CD4-positive, alpha-beta T cell treated with Interleukin-17A for 1 hour (primary cell): ENCODE results near the gene MT1G.
A peak's percentile ranks its signal among the peaks of the same experiment; 100 is the strongest.

Experiments
- DNase-seq: peaks from one replicate; pipeline ENCODE4 v3.0.0-alpha.2; 2020

MT1G gene

DNA sequence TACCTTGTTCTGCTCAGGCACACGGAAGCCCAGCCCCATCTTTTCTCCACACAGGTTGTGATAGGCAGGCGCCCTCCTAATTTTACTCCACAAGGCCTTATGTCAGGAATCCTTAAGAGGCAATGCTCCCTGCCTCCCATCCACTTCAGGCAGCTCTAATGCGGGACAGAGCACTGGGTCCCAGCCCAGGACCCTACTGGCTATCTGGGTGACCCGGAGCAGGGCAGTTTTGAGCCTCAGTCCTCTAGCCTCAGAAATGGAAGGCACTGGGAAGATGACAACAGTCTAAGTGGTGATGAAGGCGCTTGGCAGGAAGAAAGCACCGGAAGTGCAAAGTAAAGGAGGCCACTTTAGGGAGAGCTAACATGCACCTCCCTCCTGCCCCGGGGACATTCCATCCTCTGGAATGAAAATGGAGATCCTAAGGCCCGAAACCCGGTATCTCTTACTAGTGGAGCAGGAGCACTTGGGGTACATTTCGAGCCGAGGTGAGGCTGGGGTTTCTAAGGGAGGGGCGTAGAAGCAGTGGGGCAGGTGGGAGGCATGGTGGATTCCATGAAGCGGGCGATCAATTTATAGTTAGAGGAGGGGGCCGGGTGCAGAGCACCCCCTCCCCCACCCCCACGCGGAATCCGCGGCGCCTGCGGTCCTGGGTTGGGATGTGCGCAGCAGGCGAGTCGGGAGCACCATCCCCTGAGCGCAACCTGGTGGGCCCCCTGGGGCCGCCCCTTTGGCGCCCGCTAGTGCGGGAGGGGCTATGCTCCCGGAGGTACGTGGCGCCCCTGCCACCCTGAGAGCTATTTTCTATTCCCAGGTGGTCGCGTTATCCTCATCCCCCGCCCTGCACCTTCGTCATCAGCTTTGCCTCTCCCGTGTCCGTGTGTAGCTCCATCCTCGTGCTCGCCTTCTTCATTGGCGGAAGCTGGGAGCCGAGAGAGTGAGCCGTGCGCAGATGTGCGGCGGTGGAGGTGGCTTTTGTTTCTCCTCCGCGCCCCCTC lies 5.2 kb downstream of the MT1G start:
- DNase-seq: peak; percentile 28

DNA sequence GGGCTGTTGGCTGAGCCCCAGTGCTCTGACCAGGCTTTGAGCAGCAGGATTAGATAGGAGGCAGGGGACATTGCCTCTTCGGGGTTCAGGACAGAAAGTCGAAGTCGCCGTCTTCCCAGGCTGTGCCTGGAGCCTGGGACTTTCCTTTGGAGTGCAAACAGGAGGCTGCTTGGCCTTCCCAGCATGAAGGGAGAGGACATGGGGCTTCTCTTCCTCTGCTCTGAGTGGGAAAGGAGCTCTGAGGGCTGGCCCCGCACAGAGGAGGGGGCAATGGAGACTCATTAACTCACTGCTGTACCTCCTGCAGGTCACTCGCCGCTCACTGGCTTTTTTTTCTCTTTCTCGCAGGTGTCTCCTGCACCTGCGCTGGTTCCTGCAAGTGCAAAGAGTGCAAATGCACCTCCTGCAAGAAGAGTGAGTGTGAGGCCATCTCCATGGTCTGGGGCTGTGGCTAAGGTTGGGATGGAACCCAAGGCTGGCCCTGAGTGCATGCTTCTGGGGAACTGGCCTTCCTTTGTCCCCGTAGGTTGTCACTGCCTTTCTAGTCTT lies 9.5 kb downstream of the MT1G start:
- DNase-seq: no peak

DNA sequence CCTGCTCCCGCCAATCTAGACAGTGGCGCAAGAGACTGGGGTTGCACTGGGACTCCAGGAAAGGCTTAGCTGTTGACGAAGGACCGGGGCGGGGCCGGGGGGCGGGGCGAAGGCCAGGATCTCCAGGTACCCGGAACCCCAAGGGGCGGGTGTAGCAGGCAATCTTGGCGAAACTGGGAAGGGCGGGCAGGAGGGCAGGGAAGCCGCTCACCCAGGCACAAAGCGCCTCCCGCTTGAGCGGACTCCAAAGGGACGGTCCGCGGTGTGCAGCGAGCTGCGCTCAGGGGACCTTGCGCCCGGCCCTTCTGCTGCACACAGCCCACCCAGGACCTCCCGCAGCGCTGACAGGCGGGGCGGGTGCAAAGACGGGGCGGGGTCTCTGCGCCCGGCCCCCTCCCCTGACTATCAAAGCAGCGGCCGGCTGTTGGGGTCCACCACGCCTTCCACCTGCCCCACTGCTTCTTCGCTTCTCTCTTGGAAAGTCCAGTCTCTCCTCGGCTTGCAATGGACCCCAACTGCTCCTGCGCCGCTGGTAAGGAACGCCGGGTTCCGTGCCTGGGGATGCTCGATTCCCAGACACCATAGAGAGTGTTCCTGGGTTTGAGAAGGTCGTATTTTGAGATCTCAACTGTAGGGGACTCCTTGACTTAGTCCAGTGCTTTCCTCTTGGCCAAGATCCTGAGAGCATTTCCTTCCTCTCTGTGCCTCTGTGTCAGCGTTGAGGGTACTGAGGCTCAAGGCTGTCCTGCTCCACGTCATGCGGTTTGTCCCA lies 10.1 kb downstream of the MT1G start, which contains the start of gene MT1F:
TSS of gene MT1F (plus strand) at position 405 of the 772 bp plus-strand sequence. CDS start at position 505, 100 bp downstream.
- DNase-seq: peak; percentile 74

DNA sequence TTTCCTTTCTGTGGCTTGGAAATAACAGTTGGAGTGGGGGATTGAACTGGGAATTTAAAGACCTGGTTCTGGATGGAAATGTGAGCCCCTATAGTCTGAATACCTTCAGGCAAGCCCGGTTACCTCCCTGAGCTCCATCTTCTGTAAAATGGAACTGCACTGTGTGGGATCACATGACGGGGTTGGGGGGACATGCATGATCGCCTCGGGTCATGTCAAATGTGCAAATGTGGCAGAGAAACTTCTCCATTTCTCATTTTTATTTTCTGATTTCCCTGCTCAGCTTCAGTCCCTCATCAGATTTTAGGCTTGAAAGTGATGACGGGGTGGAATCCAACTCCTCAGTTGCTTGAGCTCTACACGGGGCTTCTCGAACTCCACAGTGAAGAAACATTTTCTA lies 14.6 kb downstream of the MT1G start:
- DNase-seq: no peak

DNA sequence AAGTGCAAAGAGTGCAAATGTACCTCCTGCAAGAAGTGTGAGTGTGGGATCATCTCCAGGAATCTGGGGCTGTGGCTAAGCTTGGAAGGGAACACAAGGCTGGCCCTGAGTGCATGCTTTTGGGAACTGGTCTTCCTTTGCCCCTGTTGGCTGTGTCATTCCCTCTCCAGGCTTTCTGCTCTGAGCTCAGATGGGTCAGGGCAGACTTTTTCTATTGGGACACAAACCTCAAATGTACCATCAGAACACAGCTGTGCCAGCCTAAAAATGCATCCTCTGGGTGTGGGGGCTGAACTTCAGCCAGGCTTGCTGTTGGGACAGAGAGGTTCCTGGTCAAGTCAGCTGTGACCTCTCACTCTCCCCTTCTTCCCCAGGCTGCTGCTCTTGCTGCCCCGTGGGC lies 15.3 kb downstream of the MT1G start:
- DNase-seq: no peak

DNA sequence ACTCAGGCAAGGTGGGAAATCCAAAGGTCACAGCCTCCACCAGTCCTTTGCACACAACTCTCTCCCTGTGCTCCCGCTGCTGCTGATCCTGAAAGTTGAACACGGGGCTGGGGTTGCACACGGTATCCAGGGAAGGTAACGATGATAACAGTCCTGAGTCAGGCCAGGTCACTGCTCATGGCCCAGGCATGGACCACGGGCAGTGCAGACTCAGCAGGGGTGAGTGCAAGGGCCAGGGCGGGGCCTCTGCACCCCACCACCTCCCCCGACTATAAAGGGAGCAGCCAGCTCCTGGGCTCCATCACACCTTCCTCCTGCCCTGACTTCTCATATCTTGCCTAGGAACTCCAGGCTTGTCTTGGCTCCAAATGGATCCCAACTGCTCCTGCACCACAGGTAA lies 16.3 kb downstream of the MT1G start, which contains the start of gene MT1B:
TSS of gene MT1B (plus strand) at position 301 of the 400 bp plus-strand sequence. CDS start at position 369, 68 bp downstream.
- no peak for DNase-seq

DNA sequence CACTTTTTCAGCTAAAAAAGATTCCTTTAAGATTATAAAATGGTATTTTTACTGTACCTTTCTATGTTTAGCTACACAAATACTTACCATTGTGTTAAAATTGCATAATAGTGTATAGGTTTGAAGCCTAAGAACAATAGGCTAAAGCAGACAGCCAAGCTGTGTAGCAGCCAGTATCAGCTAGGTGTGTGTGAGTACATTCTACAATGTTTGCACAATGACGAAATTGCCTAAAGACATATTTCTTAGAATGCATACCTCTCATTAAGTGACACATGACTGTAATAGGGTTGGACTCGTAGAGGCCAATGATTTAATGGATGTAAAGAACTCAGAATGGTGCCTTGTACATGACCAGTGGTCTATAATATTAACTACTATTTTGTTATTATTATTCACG lies 18.0 kb downstream of the MT1G start:
- no peak for DNase-seq

DNA sequence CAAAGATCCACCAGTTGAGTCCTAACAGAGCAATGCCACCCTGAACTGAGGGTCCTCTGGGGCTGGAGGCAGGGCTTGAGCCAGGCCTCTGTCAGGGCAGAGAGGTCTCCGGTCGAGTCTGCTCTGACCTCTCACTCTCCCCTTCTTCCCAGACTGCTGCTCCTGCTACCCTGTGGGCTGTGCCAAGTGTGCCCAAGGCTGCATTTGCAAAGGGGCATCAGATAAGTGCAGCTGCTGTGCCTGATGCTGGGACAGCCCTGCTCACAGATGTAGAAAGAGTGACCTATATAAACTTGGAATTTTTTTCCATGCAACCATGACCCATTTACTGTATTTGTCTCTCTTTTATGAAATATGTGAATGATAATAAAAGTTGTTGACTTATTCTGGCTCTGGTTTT lies 18.6 kb downstream of the MT1G start:
- no peak for DNase-seq

DNA sequence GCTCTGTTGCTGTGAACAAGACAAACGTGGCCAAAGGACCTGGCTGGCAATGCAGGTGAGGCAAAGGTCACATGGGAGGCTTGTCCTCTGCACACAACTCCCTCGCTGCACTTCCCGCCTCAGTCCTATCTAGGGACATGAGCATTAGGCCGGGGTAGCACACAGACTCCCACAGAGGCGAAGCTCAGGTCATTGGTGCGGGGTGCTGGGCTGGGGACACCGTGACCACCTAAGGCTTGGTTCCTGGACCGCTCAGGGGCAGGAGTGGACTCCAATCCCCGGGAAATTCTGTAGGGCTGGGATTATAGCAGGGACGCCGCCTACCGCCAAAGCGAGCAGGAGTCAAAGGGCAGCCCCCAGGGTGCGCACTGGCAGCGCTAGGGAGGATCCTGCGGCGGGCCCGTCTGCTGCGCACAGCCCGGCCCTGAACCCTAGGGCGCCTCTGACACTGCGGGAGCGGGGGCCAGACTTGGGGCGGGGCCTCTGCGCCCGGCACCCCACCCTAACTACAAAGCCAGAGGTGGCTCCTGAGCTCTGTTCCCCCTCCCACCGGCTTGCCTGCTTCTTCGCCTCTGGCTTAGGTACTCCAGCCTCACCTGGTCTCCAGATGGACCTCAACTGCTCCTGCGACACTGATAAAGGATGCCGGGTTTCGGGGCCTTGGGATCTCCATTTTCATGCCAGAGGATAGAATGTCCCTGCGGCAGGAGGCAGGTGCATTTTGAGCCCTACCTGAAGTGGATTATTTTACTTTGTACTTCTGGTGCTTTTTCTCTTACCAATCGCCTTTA lies 20.0 kb downstream of the MT1G start:
- DNase-seq: no peak

DNA sequence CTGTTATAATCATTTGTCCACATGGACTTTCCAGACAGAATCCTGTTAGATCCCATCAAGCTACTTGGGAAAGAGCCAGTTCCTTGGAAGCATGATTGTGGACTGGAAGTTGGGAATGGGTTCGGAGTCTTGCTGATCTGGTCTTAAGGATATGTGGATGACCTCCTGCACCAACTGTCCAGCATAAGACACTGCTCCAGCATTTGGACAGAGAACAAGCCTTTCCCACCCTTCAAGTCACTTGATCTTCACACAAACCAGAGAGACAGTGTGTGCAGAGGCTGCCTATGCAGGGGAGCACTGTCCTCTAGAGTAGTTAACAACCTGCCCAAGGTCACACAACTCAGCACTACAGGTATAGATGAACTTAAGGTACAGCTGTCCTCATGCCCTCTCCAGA lies 22.0 kb downstream of the MT1G start:
- DNase-seq: no peak

DNA sequence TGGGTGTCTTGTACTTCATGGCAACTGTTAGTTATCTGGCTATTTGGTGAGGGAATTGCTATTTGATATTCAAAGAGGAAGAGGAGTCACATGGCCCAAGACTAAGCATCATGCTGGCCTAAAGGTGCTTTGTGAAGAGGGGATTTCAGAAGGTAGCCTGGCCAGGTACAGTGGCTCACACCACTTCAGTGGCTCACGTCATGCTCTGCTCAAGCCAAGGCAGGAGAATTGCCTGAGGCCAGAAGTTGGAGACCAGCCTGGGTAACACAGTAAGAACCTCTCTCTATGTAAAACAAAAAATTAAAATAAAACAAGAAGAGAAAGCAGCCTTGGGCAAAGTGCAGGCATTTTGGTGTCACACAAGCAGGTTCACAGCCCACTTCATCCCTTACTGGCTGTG lies 22.6 kb downstream of the MT1G start:
- no peak for DNase-seq

DNA sequence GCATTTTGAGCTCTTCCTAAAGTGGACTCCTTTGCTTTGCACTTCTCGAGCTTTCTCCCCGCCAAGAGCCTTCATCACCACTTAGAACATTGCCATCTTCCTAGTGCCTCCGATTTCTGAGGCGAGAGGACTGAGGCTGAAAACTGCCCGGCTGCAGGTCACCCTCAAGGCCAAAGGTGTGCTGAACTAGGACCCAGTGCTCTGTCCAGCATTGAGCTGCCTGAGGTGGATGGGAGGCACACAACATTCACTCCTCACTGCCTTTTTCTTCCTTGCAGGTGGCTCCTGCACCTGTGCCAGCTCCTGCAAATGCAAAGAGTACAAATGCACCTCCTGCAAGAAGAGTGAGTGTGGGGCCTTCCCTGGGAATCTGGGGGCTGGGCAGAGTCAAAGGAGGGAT lies 24.0 kb downstream of the MT1G start:
- DNase-seq: no peak

DNA sequence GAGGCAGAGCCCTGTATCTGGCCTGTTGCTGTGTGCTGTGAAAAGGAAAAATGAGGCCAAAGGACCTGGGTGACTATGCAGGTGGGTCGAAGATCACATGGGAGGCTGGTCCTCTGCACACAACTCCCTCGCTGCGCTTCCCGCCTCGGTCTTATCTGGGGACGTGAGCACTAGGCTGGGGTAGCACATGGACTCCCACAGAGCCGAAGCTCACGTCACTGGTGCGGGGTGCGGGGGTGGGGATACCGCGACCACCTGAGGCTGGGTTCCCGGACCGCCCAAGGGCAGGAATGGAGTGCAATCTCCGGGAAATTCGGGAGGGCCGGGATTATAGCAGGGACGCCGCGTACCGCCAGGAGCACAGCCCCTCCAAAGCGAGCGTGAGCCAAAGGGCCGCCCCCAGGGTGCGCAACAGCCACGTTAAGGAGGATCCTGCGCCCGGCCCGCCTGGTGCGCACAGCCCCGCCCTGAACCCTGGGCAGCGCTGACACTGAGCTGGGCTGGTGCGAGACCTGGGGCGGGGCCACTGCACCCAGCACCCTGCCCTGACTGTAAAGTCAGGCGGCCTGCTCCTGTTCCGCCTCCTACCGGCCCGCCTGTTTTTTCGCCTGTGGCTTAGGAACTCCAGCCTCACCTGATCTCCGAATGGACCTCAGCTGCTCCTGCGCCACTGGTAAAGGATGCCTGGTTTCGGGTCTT lies 24.6 kb downstream of the MT1G start:
- DNase-seq: peak; percentile 81

DNA sequence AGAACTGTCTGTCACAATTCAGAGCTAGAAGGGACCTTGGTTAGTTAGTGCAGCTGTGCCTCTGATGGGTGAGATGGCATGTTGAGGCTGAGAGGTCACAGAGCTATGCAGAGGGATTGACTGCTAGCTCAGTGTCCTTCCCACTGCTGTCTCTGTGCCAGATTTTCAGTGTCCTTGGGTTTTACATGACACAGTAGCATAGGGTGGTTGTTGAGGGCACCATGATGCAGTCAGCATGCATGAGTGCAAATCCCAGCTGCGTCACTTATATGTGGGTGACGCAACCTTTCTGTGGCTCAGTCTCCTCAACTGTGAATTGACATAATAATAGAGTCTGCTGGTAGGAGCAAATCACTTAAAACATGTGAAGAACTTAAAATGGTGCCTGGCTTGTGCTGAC lies 26.7 kb downstream of the MT1G start:
- no peak for DNase-seq

DNA sequence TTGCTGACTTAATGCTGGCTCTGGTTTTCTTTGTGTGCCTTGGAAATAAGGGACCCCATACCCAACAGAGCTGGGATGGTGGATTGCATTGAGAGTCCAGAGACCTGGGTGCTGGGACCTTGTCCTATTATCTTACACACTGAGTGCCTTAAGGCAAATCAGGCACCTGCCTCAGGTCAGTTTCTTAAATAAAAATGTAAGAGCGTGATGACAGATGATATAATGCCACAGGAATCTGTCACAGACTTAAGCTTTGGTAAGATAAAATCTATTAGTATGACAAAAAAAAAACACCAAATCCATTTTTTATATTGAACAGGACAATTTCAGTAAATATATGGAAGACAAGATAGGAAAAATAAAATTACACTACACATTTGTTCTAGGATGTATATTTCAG lies 27.8 kb downstream of the MT1G start:
- DNase-seq: no peak

DNA sequence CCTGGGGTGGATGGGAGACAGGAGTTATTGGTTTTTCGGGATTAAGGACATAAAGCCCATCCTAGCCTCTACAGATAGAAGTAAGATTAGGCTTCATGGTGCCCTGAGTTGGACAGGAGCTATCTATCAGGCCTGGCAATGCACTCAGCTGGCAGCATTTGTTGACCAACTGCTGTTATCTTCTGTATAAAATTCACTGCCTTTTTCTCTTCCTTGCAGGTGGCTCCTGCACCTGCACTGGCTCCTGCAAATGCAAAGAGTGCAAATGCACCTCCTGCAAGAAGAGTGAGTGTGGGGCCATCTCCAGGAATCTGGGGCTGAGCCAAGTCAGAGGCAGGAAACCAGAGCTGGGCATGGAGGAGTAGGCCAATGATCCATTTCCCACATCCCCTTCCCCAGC lies 28.8 kb downstream of the MT1G start:
- no peak for DNase-seq

DNA sequence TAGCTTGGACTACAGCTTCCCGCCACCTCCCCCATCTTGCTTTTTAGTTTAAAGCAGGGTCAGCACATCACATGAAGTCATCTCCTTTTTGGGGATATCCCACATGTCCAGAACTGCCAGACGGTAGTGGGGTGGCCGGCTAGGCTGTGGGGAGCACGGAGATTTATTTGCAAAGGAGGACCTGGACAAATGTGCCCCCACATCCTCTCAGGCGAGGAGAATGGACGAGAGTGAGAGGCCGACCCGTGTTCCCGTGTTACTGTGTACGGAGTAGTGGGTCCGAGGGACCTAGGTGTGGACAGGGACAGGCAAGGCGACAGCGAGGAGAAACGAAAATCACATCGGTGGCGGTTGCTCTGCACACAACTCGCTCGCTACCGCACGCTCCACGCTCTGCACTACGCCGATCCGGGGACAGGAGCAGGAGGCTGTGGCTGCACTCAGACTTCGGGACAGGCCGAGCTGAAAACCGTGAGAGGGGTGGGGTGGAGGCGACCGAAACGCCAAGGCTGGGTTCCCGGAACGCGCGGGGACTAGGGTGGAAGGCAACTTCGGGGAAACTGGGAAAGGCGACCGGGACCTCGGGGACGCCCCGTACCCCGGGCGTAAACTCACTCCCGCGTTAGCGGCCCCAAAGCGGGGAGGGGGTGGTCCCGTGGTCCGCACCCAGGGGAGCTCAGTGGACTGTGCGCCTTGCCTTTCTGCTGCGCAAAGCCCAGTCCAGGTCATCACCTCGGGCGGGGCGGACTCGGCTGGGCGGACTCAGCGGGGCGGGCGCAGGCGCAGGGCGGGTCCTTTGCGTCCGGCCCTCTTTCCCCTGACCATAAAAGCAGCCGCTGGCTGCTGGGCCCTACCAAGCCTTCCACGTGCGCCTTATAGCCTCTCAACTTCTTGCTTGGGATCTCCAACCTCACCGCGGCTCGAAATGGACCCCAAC lies 29.8 kb downstream of the MT1G start, which contains the start of gene MT1A:
TSS of gene MT1A (plus strand) at position 853 of the 937 bp plus-strand sequence. CDS start at position 926, 73 bp downstream.
- no peak for DNase-seq

DNA sequence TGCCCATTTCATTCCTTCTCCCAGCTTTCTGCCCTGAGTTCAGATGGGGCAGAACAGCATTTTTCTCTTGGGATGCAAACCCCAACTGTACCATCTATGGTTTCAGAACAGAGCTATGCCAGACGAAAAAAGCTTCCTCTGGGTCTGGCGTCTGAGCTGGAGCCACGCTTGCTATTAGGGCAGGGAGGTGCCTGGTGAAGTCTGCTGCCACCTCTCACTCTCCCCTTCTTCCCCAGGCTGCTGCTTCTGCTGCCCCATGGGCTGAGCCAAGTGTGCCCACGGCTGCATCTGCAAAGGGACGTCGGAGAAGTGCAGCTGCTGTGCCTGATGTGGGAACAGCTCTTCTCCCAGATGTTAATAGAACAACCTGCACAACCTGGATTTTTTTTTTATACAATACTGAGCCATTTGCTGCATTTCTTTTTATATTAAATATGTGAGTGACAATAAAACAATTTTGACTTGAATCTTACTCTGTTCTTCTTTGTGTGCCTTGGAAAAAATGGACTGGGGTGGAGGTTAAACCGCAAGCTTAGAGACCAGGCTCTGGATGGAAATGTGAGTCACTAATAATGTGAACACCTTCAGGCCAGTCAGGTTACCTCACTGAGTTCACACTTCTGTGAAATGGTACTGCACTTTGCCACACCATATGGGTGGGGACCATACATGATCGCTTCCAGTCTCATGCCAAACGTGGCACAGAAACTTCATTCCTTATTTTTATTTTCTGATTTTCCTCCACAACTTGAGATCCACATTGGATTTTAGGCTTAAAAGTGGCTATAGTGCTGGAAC lies 31.1 kb downstream of the MT1G start:
- DNase-seq: no peak

DNA sequence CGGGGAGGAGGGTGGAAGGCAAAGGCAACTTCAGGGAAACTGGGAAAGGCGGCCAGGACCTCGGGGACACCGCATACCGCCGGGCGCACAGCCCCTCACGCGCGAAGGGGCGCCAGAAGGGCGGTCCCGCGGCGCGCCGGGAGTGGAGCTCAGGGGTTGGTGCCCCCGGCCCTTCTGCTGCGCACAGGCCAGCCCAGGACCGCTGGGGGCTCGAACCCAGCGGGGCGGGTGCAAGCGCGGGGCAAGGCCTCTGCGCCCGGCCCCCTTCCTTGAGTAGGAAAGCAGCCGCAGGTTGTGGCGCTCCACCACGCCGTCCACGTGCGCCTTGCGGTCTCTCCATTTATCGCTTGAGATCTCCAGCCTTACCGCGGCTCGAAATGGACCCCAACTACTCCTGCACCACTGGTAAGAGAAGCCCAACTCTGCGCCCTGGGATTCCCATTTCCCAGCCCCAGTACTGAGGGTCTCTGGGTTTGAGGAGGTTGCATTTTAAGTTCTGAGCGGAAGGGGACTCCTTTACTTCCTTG lies 32.4 kb downstream of the MT1G start:
- no peak for DNase-seq
